Glutamatergic neuron (in vitro differentiated cells): Measurements from ENCODE around the gene S100A11. TPM values are rescaled to one million over a fixed set of nuclear protein-coding genes. Genes with fewer than 3 reads are reported as not detected.

Experiments used
- DNase-seq: peaks from one replicate; pipeline ENCODE4 v3.0.0; 2022
- H3K27ac Mint-ChIP-seq: one replicate; pipeline ENCODE4 v1.8.0; 2020; ENCODE audit warnings: mild to moderate bottlenecking, mixed read lengths, inconsistent platforms; ENCODE audit not compliant: unreplicated experiment
- H3K27me3 Mint-ChIP-seq: one replicate; pipeline ENCODE4 v1.8.0; 2020; ENCODE audit warnings: mild to moderate bottlenecking, moderate library complexity, mixed read lengths, inconsistent platforms; ENCODE audit not compliant: unreplicated experiment
- H3K36me3 Mint-ChIP-seq: one replicate; pipeline ENCODE4 v1.8.0; 2020; ENCODE audit warnings: mild to moderate bottlenecking, mixed read lengths, inconsistent platforms; ENCODE audit not compliant: unreplicated experiment
- H3K4me1 Mint-ChIP-seq: one replicate; pipeline ENCODE4 v1.8.0; 2020; ENCODE audit warnings: mild to moderate bottlenecking, low read depth, mixed read lengths, inconsistent platforms; ENCODE audit not compliant: unreplicated experiment
- H3K4me3 Mint-ChIP-seq: one replicate; pipeline ENCODE4 v1.8.0; 2020; ENCODE audit warnings: mild to moderate bottlenecking, mixed read lengths, inconsistent platforms; ENCODE audit not compliant: unreplicated experiment
- H3K9me3 Mint-ChIP-seq: one replicate; pipeline ENCODE4 v1.8.0; 2020; ENCODE audit warnings: mild to moderate bottlenecking, moderate library complexity, mixed read lengths, inconsistent platforms; ENCODE audit not compliant: unreplicated experiment
- total RNA-seq: library from RNA; stranded (reverse); fragmentation: NEBNext Ultra II Directional; extraction: Animal tissue kit (Norgen Biotek cat#: 25700); gene quantifications from one replicate; pipeline ENCODE4 v1.2.1, GENCODE V29; 2021; ENCODE audit not compliant: unreplicated experiment
- TF ChIP-seq, protein P1 (sequence below): fragments of 200-600 bp; sonication (generic); IDR thresholded peaks from one replicate; pipeline ENCODE4 v1.5.0; 2021; ENCODE audit not compliant: partially characterized antibody, unreplicated experiment

S100A11 gene
- total RNA-seq, 1 donor from 2014 or later, result 45.1 TPM

DNA sequence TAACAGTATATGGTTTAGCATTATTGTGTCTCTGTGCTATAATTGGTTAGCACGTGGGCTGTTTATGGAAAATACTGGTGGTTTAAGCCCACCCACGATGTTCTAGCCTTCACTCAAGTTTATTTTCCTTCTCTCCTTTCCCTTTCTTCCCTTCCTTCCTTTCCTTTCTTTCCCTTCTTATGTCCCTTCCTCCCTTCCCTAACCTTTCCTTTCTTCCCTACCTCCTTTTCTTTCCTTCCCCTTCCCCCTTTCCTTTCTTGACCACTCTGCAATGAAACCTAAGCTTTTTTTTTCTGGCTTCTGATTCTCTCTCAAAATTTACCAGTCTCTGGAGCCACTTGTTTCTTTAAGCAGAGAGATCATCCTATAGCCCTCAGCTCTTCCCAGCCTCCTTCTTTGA lies 29.8 kb downstream of the S100A11 start:
- no peaks in the 10 kb centered on the region for H3K36me3 Mint-ChIP-seq
- DNase-seq, result no peak
- H3K4me1 Mint-ChIP-seq, result peaks cover 4% of the 10 kb centered on the region
- no peak overlapping the region for H3K4me3 Mint-ChIP-seq
- peaks cover 5% of the 10 kb centered on the region for H3K9me3 Mint-ChIP-seq
- TF ChIP-seq, protein P1, sequence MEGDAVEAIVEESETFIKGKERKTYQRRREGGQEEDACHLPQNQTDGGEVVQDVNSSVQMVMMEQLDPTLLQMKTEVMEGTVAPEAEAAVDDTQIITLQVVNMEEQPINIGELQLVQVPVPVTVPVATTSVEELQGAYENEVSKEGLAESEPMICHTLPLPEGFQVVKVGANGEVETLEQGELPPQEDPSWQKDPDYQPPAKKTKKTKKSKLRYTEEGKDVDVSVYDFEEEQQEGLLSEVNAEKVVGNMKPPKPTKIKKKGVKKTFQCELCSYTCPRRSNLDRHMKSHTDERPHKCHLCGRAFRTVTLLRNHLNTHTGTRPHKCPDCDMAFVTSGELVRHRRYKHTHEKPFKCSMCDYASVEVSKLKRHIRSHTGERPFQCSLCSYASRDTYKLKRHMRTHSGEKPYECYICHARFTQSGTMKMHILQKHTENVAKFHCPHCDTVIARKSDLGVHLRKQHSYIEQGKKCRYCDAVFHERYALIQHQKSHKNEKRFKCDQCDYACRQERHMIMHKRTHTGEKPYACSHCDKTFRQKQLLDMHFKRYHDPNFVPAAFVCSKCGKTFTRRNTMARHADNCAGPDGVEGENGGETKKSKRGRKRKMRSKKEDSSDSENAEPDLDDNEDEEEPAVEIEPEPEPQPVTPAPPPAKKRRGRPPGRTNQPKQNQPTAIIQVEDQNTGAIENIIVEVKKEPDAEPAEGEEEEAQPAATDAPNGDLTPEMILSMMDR, result no peak
- peaks cover 7% of the 10 kb centered on the region for H3K27me3 Mint-ChIP-seq
- H3K27ac Mint-ChIP-seq, result no peak overlapping the region

DNA sequence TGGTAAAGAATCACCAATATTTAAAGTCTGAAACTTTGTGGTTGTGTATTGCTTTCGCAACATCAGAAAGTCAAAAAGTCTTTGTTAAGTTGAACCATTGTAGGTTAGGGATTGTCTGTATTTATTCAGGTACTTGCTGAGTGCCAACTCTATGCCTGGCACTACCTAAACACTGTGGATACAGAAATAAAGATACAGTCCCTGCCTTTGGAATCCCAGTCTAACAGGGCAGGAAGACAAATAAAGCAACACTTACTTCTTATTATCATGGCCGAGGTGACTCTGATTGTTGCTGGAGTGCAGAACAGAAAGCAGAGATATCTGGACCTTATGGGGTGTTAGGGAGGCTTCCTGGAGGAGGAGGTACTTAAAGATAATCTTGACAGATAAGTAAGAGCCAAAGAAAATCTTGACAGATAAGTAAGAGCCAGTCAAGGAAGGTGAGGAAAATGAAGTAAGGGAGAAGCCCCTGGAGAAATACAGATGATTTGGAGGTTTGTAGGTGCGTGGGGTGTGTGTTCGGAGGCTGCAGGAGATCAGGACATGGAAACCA lies 31.4 kb downstream of the S100A11 start:
- no peak for DNase-seq
- peaks cover 7% of the 10 kb centered on the region for H3K27me3 Mint-ChIP-seq
- TF ChIP-seq, protein P1, result no peak

DNA sequence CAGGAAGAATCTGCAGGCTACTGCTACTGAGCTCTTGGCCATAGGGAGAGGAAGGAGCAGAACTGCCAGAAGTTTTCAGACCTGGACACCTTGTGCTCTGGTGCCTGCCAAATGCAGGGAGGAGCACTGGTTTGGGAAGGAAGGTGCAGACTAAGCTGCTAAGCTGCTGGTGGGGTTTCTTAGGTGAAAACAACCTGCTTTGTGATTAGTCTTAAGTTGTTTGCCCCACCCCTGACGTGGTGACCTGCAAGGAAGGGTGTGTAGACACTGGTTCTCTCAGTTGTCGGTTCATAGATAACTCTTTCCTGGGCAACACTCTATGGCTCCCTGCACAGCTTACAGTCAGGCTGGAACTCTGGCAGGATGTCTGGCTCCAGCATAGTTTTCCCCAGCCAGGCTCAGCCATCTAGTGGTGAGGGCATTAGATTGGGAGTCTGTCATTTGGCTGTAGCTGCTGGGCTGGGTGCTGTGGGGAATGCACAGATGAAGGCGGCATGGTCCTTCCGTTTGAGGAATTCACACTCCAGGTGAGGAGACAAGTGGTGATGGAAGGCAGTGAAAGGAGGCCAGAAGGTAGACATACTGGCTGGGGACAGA lies 32.9 kb downstream of the S100A11 start:
- Mint-ChIP-seq H3K27me3 (peaks cover 7% of the 10 kb centered on the region), H3K4me3 (no peak overlapping the region), H3K27ac (no peak overlapping the region), H3K36me3 (no peaks in the 10 kb centered on the region), H3K9me3 (peaks cover 7% of the 10 kb centered on the region), H3K4me1 (peaks cover 4% of the 10 kb centered on the region)
- TF ChIP-seq, protein P1, result no peak
- DNase-seq, result no peak

More for the DNA sequence above, 31.4 kb downstream of the S100A11 start:
- Mint-ChIP-seq H3K27ac (no peak overlapping the region), H3K4me1 (peaks cover 4% of the 10 kb centered on the region), H3K36me3 (no peaks in the 10 kb centered on the region), H3K9me3 (peaks cover 7% of the 10 kb centered on the region), H3K4me3 (no peak overlapping the region)

DNA sequence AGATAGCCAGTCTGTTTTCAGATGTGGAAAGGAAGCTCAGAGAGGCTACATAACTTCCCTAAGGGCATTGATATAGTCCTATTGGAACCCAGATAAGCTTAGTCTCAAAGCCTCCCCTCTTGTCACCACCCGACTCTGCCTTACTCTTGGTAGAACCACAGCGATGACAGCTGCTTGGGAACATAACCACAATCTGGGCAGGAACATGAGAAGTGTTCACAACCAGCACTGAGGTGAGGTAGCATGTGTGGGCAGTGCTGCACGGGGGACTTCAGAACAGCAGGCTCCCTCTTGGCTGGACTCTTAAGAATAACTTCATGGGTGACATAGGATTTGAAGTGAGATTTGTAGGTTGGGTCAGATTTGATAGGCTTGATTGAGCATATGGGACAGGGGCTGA lies 33.8 kb downstream of the S100A11 start:
- H3K4me3 Mint-ChIP-seq, result no peak overlapping the region
- H3K27me3 Mint-ChIP-seq, result peaks cover 7% of the 10 kb centered on the region
- peaks cover 7% of the 10 kb centered on the region for H3K9me3 Mint-ChIP-seq
- no peaks in the 10 kb centered on the region for H3K36me3 Mint-ChIP-seq
- peaks cover 4% of the 10 kb centered on the region for H3K4me1 Mint-ChIP-seq
- DNase-seq, result no peak
- peak overlapping the region; percentile 43 for H3K27ac Mint-ChIP-seq
- TF ChIP-seq, protein P1, result no peak
